Measurements from ENCODE around the gene NOP14.

Gene NOP14

DNA sequence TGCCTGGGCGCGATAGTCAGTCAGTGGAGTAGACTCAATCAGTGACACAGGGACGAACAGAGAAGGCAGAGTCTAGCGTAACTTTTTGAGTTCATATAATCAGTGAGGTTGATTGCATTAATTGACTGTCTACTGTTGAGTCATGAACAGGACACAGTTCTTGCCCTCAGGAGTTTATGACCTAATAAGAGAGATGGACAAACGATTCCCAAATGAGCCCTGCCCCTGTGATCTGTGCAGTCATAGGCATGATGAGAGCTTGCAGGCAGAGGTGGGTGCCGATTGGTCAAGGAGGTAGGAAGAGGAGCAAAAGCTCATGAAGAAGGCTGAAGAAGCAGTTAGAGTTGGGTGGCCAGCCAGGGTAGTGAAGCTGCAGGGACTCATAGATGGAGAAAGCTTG lies 62.5 kb downstream of the NOP14 start:
- H3K4me3 ChIP-seq (ENCODE audit: low read length): no peak overlapping the region
- DNase-seq (ENCODE audit: low read depth, low spot score): no peak

DNA sequence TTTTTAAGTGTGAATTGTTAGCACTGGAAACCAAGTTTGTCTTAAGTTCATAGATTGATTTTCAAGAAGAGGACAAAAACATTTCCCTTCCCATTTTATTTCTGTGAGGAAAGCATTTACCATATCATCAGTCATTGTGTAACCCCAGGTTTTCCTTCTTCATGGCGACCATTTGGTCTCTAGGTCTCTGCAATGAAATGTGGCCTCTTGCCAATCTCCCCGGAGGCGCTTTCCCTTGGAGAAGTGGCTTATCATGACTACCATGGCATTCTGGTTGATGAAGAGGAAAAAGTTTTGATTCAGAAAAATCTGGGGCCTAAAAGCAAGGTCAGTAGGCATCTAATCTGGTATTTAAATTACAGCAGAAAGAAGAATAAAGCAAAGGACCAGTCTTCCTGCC lies 65.2 kb downstream of the NOP14 start:
- DNase-seq (ENCODE audit: low read depth, low spot score): no peak
- H3K4me3 ChIP-seq (ENCODE audit: low read length): no peak overlapping the region

DNA sequence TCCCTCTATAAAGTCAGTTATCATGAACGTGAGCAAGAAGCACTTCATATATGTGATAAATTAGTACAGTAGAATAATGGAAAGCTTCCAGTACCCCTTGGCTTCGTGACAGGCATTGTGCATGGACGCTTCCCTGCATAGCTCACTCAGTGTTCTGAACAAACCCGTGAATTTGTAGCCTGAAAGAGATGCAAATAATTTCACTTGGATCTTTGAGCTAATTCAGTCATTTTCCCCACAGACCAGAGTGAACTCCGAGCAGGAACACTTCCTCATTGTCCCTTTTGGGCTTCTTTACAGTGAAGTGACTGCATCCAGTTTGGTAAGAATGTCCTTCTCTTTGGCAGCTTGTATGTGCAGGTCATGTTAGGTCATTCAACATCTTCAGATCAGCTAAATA lies 69.4 kb downstream of the NOP14 start:
- H3K4me3 ChIP-seq (ENCODE audit: low read length): no peak overlapping the region
- no peak for DNase-seq (ENCODE audit: low read depth, low spot score)

DNA sequence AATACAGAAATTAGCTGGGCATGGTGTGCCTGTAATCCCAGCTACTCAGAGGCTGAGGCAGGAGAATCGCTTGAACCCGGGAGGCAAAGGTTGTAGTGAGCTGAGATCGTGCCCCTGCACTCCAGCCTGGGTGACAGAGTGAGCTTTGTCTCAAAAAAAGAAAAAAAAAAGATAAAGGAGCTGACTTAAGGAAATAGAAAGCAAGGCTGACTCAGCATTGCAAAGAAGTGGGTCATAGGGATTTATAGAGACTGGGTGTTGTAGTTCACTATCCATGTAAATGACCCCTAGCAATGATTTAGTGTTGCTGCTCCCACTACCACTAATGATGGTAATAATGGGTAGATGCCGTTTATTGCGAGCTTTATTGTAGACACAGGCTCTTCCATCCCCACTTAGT lies 71.9 kb downstream of the NOP14 start:
- no peak overlapping the region for H3K4me3 ChIP-seq (ENCODE audit: low read length)
- DNase-seq (ENCODE audit: low read depth, low spot score): no peak

DNA sequence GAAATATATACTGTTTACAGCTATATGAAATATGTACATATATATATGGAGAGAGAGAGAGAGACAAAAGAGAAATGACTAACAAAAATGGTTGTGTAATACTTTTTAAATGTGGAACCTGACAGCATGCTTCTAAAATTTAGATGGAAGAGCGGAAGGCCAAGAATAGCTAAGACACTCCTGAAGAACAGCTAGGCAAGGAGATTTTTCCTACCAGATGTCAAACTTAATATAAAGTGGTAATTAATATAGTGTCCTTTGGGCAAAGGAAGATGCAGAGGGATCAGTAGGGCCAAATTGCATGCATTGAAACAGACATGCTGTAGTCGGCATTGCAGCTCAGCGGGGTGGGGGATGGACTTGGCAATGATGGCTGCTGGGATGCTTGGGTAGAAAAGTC lies 74.3 kb downstream of the NOP14 start:
- DNase-seq (ENCODE audit: low read depth, low spot score): no peak
- H3K4me3 ChIP-seq (ENCODE audit: low read length): no peak overlapping the region
